Activated CD4-positive, alpha-beta T cell treated with anti-CD3 and anti-CD28 coated beads, Interleukin-2, Interleukin-4, amounts not matched to agents 100 ng/mL and 50 ng/mL, durations not matched to agents 16 hours and 8 hours (primary cell): ENCODE results near the gene MNS1.
A peak's percentile ranks its signal among the peaks of the same experiment; 100 is the strongest.
"Not testable (repeated sequence)": the region's sequence is repeated elsewhere in the genome, so short reads cannot be mapped to it uniquely, and the experiment has no call there.

Experiments used
- DNase-seq: peaks from one replicate; pipeline ENCODE4 v3.0.0-alpha.2; 2020; ENCODE audit warnings: low spot score

Gene MNS1, protein sequence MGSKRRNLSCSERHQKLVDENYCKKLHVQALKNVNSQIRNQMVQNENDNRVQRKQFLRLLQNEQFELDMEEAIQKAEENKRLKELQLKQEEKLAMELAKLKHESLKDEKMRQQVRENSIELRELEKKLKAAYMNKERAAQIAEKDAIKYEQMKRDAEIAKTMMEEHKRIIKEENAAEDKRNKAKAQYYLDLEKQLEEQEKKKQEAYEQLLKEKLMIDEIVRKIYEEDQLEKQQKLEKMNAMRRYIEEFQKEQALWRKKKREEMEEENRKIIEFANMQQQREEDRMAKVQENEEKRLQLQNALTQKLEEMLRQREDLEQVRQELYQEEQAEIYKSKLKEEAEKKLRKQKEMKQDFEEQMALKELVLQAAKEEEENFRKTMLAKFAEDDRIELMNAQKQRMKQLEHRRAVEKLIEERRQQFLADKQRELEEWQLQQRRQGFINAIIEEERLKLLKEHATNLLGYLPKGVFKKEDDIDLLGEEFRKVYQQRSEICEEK

DNA sequence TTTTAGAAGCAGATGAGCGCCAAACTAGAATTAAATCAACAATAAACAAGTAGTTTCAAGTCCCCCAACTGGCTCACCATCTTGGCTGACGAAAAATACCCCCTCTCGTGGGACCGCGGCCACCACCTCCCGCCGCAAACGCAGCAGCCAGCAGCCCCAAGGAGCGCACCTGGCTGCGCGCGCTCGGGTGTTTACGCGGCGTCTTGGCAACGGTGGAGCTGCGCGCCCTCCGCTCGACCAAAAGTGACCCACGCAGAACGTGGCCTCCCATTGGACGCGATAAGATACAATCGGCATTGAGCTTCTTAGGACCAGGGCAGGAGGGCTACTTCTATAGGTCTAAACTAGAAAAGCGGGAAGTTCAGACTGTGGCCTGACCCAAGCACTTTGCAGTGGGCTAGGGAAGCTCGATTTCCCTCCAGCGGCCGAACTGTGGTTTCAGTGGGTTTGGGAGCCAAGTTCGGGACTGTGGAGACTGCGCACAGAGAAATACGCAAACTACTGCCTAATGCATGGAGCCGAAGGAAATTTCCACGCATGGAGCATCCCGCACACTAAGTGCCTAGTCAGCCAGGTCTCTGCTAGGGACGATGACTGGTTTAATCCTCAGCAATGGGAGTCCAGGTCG, at the start of gene MNS1:
MNS1 (minus strand) TSS at position 245 of the 628 bp plus-strand sequence; CDS start at position 80, 165 bp downstream.
- DNase-seq, result peak; percentile 82

DNA sequence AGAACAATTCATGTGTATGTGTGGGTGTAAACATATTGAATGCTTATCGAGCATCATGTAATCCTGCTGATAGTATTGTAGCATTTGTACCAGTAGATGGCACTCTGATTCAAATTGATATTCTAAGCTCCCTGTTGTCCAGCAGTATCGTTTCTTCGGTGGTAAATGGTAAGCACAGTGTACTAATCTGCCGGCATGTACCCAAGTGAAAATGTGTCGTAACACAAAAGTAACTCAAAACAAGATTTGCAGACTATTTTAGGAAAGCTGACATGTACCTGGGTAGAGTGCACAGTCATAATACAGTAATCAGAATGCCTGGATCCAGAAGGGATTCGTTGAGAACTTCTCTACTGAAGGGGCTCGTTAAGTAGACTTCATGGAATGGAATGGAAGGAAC, 31.7 kb upstream of the MNS1 start:
- peak; percentile 59 for DNase-seq

DNA sequence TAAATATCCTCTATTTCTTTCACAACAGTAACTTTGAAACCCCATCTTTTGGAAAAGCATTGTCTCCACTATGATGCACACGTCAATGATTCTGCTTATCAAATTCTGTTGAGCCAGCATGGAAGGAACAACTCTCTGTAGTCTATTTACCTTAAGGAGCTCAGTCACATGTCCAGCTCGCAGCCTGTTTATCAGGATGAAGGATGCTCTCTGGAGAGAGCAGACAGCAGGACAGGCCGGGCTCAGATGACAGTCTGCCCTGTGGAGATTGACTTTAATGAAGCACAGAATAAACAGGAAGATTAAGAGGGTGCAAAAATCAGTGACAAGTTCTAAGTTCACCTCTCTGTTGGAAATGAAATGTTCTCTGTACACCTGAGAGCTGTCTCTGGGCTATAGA, 30.6 kb upstream of the MNS1 start:
- DNase-seq, result no peak

DNA sequence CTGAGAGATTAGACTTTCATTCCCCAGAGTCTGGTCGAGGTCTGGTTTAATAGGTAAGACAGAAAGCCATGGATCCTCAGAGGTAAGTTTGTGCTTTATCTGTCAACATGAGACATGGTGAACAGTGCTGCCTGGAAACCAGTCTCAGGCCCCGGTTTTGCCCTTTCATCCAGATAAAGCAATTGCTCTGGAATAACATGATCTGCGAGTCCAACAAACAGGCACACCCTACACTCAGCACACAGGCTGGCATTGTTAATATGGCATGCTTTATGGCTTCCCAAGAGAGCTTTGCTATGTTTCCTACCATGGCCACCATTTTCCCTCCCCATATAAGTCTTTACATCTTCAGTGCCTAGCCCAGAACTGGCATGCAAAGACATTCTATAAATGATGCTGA, 30.1 kb upstream of the MNS1 start:
- no peak for DNase-seq

DNA sequence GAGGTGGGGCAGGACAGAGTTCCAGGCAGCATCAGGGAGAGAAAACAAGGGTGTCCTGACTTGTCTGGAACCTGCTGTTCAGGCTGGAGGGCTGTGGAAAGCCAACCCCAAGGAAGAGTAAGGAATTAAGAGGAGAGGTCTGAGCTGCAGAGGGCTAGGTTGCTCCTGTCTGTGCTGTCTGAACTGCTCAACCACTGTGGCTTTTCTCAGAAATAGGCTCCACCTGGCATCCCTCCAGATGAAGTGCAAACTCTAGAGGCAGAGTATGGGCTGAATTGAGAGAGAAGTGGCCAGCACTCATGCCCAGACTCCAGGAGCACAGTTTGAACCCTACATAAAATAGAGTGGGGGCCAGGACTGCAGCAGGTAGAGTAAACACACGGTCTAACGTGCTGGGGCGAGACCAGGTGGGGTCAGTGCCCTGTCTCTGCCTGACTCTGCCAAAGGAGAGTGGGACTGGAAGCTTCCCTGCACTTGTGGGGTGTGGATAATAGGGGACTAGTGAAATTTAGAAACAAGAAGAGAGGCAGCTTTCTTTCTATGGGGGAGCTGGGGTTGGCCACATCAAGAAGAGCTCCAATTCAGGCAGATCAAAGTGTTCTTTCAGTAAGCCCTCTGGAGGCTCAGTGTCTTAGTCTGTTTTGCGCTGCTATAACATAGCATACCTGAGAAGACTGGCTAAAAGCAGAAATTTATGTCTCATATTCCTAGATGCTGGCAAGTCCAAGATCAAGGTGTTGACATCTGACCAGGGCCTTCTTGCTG, 28.0 kb upstream of the MNS1 start:
- no peak for DNase-seq

DNA sequence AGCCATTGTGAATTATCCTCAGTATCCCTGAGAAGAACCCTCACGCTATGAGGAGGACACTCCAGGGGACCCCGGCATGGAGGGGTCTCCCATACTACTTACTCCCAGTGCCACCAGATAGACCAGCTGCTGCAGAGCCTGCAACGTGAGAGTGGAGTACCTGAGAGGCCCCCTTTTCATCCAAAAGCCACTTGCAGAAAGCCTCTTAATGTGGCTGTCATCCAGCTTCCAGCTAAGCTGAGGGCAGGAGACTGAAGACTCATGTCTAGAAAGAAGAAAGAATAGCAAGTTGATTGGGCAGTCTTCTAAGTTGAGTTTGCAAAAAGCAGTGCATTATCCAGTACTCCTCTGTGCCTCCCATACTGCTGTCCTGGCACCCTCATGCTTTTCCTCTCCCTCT, 27.3 kb upstream of the MNS1 start:
- DNase-seq, result no peak

DNA sequence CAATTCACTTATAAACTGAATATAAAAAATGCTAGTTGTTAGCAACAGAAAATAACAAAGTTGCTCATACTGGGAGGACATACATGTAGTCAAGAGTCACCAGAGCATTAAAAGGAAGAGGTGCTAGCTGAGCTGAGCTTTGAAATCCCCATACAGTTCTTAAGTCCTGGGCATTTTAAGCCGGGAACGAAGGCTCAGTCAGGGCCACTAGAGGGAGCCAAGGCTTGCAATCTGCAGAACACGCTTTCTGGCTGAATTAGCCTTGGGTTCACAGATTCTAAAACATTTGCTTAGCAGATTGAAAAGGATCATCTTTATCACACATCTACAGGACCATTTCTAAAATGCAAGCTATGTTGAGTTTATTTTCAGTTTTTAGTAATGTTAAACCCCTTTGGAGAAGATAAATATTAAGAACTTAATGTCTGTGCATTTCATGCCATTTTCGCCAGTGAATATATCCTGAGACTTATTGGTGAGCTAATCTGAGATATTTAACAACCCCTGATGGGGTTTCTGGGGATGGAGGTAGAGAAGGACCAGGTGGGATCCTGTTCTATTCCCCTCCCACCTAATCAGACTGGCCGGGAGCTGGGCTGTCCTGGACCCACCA, 26.3 kb upstream of the MNS1 start:
- peak; percentile 68 for DNase-seq

DNA sequence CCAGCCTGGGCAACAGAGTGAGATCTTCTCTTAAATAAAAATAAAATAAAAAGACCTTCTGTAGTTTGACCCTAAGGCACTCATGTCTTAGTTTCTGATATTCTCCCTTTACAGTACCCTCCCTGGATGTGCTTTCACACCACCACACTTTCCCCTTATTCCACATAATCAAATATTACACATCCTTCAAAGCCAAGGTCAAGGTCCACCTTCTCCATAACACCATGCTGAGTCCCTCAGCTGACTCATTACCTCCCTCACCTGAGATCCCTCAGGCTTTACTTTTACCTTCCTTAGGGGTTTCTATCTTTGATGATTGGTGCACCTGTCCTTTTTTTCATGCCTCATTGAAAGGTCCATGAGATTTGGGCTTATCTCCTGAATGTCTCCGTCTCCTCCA, 25.5 kb upstream of the MNS1 start:
- no peak for DNase-seq

DNA sequence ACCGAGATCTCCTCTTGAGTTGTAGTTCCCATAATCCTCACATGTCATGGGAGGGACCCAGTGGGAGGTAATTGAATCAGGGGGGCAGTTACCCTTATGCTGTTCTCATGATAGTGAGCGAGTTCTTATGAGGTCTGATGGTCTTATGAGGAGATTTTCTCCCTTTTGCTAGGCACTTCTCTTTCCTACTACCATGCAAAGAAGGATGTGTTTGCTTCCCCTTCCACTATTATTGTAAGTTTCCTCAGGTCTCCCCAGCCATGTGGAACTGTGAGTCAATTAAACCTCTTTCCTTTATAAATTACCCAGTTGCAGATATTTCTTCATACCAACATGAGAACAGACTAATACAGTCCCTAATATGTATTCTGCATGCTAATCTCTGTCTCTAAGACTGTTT, 21.3 kb upstream of the MNS1 start:
- DNase-seq, result not testable (repeated sequence)

DNA sequence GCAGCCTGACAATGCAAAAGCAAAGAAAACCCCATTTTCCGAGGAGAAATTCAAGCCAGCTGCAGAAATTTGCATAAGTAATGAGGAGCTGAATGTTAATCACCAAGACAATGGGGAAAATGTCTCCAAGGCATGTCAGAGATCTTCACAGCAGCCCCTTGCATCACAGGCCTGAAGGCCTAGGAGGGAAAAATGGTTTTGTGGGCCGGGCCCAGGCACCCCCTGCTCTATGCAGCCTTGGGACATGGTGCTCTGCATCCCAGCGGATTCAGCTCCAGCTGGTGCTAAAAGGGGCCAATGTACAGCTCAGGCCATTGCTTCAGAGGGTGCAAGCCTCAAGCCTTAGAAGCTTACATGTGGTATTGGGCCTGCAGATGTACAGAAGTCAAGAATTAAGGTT, 20.5 kb upstream of the MNS1 start:
- DNase-seq, result not testable (repeated sequence)

DNA sequence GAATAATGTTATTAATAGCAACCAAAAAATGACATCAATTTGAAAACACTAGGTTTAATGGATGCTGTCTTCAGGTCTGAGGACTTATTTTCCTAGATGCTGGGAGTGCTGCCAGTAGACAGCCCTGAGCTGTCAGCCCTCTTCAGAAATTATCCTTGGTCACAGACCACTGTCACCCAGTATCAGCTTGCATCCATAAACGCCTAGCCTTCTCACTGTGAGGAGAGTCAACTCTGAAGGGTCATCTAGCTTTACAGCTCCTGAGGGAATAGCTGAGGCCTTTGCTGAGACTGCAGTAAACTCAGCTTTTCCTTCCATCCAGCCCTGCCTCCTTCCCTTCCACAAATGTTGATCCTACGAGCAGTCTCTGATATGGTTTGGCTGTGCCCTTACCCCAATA, 19.4 kb upstream of the MNS1 start:
- no peak for DNase-seq

DNA sequence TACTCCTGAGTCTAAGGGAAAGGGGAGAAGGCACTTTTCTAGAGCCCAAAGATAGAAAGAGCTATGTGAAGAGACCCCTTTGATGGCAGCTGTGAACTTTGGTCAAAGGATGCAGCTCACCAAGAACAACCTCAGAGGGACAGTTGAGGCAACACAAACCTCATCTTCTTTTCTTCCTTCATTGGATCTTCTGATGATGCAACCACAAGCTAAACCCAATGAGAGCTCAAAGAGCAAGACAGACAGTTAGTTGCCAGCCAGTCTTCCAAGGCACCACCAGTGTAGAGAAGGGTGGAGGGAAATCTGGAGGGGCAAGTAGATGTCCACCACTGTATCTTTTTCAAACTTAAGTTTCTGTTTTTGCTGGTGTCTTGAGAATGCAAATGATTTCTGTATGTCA, 10.4 kb upstream of the MNS1 start:
- DNase-seq, result no peak

DNA sequence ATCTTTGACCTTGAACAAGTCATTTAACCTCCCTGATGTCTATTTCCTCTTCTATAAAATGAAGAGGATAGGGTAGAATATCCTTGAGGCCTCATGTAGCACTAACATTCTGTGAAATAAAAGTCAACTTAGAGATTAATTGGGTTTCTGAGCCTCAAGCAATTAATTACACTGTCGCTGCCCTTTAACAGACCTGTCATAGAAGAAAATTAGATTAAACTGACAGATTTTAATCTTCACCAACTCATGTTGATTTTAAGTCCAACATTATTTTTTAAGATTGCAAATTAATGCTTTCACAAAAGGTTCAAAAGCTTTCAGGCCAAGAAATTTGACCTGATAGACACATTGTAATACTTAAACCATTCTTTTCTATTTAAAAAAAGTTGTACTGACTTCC, 8.1 kb upstream of the MNS1 start:
- no peak for DNase-seq

DNA sequence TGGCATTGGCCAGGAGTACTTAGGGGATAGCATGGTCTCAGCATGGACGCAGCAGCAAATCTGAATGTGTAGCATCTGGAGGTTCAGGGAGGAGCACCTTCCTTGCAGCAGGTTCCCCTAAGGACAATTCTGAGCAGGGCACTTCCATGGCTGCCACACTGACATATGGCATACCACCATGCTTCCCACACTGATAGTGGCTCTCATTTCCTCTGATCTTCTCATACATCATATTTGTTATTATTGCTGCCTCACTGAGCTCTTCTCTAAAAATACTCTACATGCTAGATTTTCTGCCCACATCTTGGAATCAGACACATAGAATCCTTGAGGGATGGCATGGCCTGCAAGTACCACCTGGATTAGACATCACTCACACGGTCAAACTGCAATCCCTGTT, 7.3 kb upstream of the MNS1 start:
- DNase-seq, result no peak

DNA sequence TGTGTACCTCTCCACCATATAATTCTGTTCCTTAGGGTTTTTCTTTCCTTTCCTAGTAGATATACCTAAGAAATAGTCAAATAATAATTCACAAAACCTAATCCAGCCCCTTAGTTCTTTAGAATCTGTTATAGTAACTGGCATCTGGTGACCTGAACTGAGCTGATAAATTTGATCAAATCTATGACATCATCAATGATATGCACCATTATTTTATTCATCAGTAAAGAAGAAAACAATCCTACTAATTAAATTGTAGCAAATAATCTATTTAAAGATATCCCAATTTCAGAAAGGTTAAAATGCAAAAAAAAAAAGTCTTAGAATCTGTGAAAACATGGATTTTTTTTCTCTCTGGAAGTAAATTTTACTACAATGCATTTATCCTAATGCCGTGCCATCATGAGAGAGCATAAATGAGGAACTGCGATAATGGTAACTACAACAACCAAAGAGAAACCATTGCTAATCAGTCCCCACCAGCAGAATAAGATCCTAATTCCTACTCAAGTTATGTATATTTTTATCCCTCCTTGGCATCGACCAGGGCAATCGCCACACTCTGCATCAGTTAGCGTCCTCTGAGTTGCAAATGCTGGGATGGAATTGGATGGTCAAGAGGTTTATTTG, 6.6 kb upstream of the MNS1 start:
- DNase-seq, result no peak

DNA sequence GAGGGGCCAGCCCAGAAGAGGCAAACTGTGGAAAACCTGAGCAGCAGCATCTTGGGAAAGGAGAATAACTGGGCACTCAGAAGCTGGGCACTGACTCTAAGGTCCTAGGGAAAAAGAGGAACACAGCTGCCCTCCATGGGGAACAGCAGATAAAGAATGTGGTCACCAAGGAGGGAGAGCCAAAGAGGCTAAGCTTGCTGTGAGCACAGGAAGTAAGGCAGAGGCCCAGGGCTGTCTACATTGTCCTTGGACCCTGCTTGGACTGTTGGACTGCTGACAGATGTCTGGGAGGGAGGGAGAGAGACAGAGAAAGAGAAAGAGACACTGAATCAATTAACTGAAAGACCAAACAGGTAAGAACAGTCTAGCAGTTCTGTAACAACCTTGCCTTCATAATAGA, 4.5 kb upstream of the MNS1 start:
- DNase-seq, result no peak

DNA sequence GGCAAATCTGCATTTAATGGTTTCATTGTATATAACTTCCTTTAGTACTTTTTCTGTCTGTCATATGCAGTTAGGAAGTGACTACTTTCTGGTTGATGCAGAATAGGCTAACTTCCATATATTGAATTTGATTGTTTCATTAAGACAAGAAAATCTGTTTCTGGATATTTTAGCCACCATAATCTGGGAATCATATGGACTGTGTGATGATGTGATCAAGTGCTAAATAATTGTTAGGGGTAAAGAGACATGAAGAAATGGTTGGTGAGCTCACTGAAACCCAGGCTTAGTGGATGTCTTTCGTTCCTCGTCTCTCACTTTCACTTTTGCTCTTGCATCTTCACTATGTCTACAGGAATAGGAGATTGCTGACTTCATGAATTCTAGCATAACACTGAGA, 3.5 kb upstream of the MNS1 start:
- peak; percentile 44 for DNase-seq

DNA sequence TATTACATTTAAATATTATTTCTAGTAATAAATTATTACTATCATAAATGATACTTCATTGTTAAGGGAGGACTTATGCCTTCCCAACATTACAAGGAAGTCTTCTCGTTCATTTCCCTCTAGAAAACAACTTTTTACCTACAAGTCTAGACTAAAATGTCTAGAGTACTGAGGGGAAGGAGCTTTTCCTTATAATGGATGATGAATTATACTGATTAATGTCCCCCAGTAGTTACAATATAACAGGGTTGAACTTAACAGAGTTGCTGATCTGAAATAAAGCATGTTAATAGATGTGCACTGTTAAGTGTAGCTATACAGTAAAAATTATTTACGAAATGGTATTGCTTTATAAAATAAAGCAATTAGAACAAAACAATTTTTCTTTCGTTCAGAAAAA, 2.7 kb upstream of the MNS1 start:
- no peak for DNase-seq

DNA sequence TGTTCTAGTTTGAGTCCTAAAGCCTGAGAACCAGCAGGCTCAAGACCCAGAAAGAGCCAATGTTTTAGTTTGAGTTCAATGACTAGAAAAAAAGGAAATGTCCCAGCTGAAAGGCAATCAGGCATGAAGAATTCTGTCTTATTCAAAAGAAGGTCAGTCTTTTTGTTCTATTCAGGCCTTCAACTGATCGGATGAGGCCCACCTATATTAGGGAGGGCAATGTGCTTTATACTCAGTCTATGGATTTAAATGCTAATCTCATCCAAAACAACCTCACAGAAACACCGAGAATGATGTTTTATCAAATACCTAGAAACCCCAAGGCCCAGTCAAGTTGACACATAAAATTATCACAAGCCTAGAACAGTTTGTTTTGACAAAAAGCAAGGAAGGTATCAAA, 4.0 kb downstream of the MNS1 start:
- DNase-seq, result no peak

DNA sequence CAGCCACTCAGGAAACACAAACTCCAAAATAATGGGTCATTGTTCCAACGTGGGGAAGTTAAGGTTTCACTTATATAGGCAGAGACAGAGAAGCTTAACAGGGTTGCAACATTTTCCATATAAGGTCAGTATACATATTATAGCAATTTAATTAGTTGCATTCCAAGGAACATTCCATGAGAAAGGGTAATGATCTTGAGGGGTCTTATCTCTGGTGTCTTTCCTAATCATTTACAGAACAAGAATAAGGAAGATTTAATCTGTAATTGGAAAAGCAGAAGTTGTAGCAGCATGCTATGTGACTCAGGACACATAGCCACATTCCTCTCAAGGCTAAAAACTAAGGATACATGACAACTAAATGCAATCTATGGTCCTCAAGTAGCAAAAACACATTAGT, 4.9 kb downstream of the MNS1 start:
- DNase-seq, result no peak

DNA sequence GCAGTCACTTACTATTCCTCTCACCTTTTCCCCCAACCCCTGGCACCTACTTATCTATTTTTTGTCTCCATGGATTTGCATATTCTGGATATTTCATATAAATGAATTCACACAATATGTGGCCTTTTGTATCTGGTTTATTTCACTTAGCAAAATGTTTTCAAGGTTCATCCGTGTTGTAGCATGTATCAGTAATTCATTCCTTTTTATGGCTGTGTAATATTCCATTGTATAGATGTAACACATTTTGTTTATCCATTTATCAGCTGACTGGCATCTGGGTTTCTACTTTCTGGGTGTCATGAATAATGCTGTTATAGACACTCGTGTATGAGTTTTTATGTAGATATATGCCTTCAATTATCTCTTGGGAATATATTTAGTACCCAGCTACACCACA, 5.8 kb downstream of the MNS1 start:
- no peak for DNase-seq

DNA sequence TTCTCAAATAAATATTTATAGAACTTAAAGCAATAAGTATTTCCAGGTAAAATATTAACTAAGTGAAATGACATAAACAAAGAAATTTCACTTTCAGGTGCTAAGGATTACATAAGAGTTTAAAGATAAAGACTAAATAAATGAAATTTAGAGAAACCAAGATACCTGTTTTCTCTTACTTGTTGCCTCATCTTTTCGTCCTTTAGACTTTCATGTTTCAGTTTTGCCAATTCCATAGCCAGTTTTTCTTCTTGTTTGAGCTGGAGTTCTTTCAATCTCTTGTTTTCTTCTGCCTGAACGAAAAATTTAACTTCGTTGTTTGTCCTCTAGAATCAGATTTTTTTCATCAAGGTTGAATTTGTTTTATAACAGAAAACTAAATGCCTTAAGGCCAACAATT, 8.7 kb downstream of the MNS1 start:
- DNase-seq, result no peak
